Gastroesophageal sphincter (tissue), 3 donors: ENCODE measurements around the gene GABARAP.

Experiments
- CTCF ChIP-seq, 4 experiments: fragments of 200-600 bp in 2 of 4; fragments of 450-650 bp in 2 of 4; sonication (generic) in 1 of 4; IDR thresholded peaks; one replicate each; pipeline ENCODE4 v1.5.1; 2017 to 2019; ENCODE audit warnings: antibody characterized with exemption in 4 of 4, mild to moderate bottlenecking in 2 of 4, moderate library complexity in 2 of 4
- EP300 ChIP-seq: sonication (generic); formaldehyde crosslinking; IDR thresholded peaks from one replicate; pipeline ENCODE4 v1.6.1; 2017; ENCODE audit warnings: antibody characterized with exemption, mild to moderate bottlenecking
- POLR2A ChIP-seq, 2 donors: fragments of 450-650 bp; IDR thresholded peaks; one replicate each; pipeline ENCODE4 v1.6.1; 2017; ENCODE audit warnings: antibody characterized with exemption in 2 of 2, mild to moderate bottlenecking in 2 of 2, moderate library complexity in 1 of 2
- POLR2AphosphoS5 ChIP-seq: sonication (generic); formaldehyde crosslinking; IDR thresholded peaks from one replicate; pipeline ENCODE4 v1.6.1; 2017; ENCODE audit warnings: antibody characterized with exemption

GRCh38 chr17:7213895-7214299 lies 28.4 kb downstream of the GABARAP start:
- no peak for TF ChIP-seq POLR2A (IDR thresholded peaks at IDR 0.05)
- no peak for TF ChIP-seq POLR2AphosphoS5
- peak in 2 of 4 experiments; percentile 32 to 37 for TF ChIP-seq CTCF (IDR thresholded peaks at IDR 0.05)
- TF ChIP-seq EP300: no peak
